Panc1 (cell line): ENCODE data around the gene COLGALT1.

Source experiments
- CTCF ChIP-seq: fragments of 450-650 bp; IDR thresholded peaks from 2 replicates; pipeline ENCODE4 v1.5.1; 2017; ENCODE audit warnings: mild to moderate bottlenecking
- POLR2AphosphoS5 ChIP-seq: IDR thresholded peaks from 2 replicates; pipeline ENCODE4 v1.6.1; 2012; ENCODE audit warnings: mild to moderate bottlenecking, low read depth, low read length, moderate library complexity
- REST ChIP-seq, 2 experiments: IDR thresholded peaks; 2 replicates each; pipeline ENCODE4 v1.6.1; 2011 to 2012; ENCODE audit warnings: low read depth in 2 of 2, control low read depth in 1 of 2, low read length in 1 of 2, mild to moderate bottlenecking in 1 of 2, moderate library complexity in 1 of 2; ENCODE audit not compliant: insufficient read depth in 1 of 2
- SIN3A ChIP-seq: IDR thresholded peaks from 2 replicates; pipeline ENCODE4 v1.6.1; 2012; ENCODE audit warnings: low read depth, mild to moderate bottlenecking, low read length, moderate library complexity, borderline replicate concordance; ENCODE audit not compliant: insufficient read depth

- TF ChIP-seq POLR2AphosphoS5 = no peak
- no peak for TF ChIP-seq CTCF
- TF ChIP-seq REST (IDR thresholded peaks at IDR 0.05; ENCODE audit: insufficient read depth in 1 of 2, low read depth in 2 of 2, low read length in 1 of 2) = no peak
- no peak for TF ChIP-seq SIN3A
Measured at GRCh38 chr19:17575871-17576757, 20.7 kb downstream of the COLGALT1 start.
